Cardiac septum (tissue), 1 donor: ENCODE measurements around the gene VPS37D. TPM values are rescaled to one million over a fixed set of nuclear protein-coding genes. Genes with fewer than 3 reads are reported as not detected.
A peak's percentile ranks its signal among the peaks of the same experiment; 100 is the strongest.
"Not testable (repeated sequence)": the region's sequence is repeated elsewhere in the genome, so short reads cannot be mapped to it uniquely, and the experiment has no call there.

Experiments used
- DNase-seq: peaks from one replicate; pipeline ENCODE4 v3.0.0-alpha.2; 2020; ENCODE audit warnings: low spot score
- intact Hi-C: fragments of 100-400 bp; cut with DNase I; formaldehyde crosslinking; loops from one replicate; pipeline ENCODE4 v1.14.0; 2022
- total RNA-seq: library from RNA; stranded (reverse); fragmentation: NEBNext Ultra II Directional; extraction: Animal tissue kit (Norgen Biotek cat#: 25700); gene quantifications from one replicate; pipeline ENCODE4 v1.2.1, GENCODE V29; 2021
- donor health status: DM: no; HTN: no; CAD: no.

The VPS37D gene
- total RNA-seq, 1 donor from 2014 or later = 2.4 TPM

GRCh38 chr7:73671857-73672445 is 4.3 kb downstream of the VPS37D start:
- DNase-seq = no peak
- intact Hi-C loops = no loop called here

GRCh38 chr7:73674468-73675124 is 7.0 kb downstream of the VPS37D start:
- no peak for DNase-seq
- intact Hi-C loops = no loop called here

- intact Hi-C loops, DNase-seq: not testable (repeated sequence)
Observed at GRCh38 chr7:73676062-73676461, 8.4 kb downstream of the VPS37D start.

- intact Hi-C loops = no loop called here
- DNase-seq = no peak
Observed at GRCh38 chr7:73678862-73679261, 11.2 kb downstream of the VPS37D start.

- intact Hi-C loops = loop anchor here (5.0 kb wide), 1 partner anchor 58 kb away; the partner anchor contains the start of gene ABHD11
- DNase-seq = no peak
Observed at GRCh38 chr7:73679709-73680108, 12.1 kb downstream of the VPS37D start.

- DNase-seq = no peak
Observed at GRCh38 chr7:73680501-73680900, 12.9 kb downstream of the VPS37D start.

GRCh38 chr7:73681031-73681430 is 13.4 kb downstream of the VPS37D start:
- DNase-seq = no peak
- intact Hi-C loops = loop anchor here (5.0 kb wide), 1 partner anchor 56 kb away; the partner anchor contains the start of gene ABHD11

More at GRCh38 chr7:73680501-73680900, 12.9 kb downstream of the VPS37D start:
- intact Hi-C loops = loop anchor here (5.0 kb wide), 1 partner anchor 57 kb away; the partner anchor contains the start of gene ABHD11

- no peak for DNase-seq
- intact Hi-C loops = loop anchor here (5.0 kb wide), 1 partner anchor 55 kb away; the partner anchor contains the start of gene ABHD11
Observed at GRCh38 chr7:73682745-73683055, 15.1 kb downstream of the VPS37D start.

- intact Hi-C loops = loop anchor here (5.0 kb wide), 1 partner anchor 54 kb away; the partner anchor contains the start of gene ABHD11
- peak; percentile 98 for DNase-seq
Observed at GRCh38 chr7:73683056-73683787, 15.6 kb downstream of the VPS37D start, which contains the start of the genes BUD23 and DNAJC30. Gene BUD23 (plus strand): TSS chr7:73683597. CDS start chr7:73683626, 29 bp downstream. Gene DNAJC30 (minus strand): TSS chr7:73683453. CDS start chr7:73683423, 30 bp downstream.

GRCh38 chr7:73683788-73684693 is 16.4 kb downstream of the VPS37D start:
- intact Hi-C loops = loop anchor here (5.0 kb wide), 1 partner anchor 53 kb away; the partner anchor contains the start of gene ABHD11
- DNase-seq = no peak

- no peak for DNase-seq
- intact Hi-C loops = no loop called here
Observed at GRCh38 chr7:73685311-73685710, 17.7 kb downstream of the VPS37D start.

- no peak for DNase-seq
- intact Hi-C loops = no loop called here
Observed at GRCh38 chr7:73688288-73688687, 20.7 kb downstream of the VPS37D start.

GRCh38 chr7:73690646-73691045 is 23.0 kb downstream of the VPS37D start:
- no peak for DNase-seq
- intact Hi-C loops = no loop called here

GRCh38 chr7:73696372-73696771 is 28.7 kb downstream of the VPS37D start:
- DNase-seq = no peak
- intact Hi-C loops = no loop called here

GRCh38 chr7:73698410-73698809 is 30.8 kb downstream of the VPS37D start:
- no peak for DNase-seq
- intact Hi-C loops = no loop called here

- no peak for DNase-seq
- intact Hi-C loops = no loop called here
Observed at GRCh38 chr7:73699370-73700068, 31.9 kb downstream of the VPS37D start.

GRCh38 chr7:73700069-73700423 is 32.4 kb downstream of the VPS37D start:
- DNase-seq = no peak
- intact Hi-C loops = no loop called here

GRCh38 chr7:73700581-73701134 is 33.0 kb downstream of the VPS37D start:
- intact Hi-C loops = no loop called here
- DNase-seq = no peak
